ENCODE results near the gene NCOA6.
"Not testable (repeated sequence)": the region's sequence is repeated elsewhere in the genome, so short reads cannot be mapped to it uniquely, and the experiment has no call there.

Gene NCOA6

GRCh38 chr20:34717230-34718095 lies 108.0 kb downstream of the NCOA6 start:
- DNase-seq, result no peak

DNA sequence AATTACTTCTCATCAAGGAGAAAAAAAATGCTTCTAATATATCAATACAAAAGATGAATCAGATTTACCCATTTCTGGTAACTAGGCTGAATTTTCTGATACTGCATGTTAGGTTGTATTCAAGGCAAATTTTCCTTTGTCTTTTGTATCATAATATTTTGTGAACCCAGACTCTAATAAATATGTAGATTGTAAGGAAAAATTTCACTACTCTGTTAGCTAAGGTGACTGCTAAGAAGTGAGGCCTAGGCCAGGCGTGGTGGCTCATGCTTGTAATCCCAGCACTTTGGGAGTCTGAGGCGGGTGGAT lies 108.6 kb downstream of the NCOA6 start:
- no peak for DNase-seq

GRCh38 chr20:34715384-34715783 lies 110.1 kb downstream of the NCOA6 start:
- DNase-seq, result no peak

GRCh38 chr20:34713944-34714515 lies 111.4 kb downstream of the NCOA6 start:
- not testable (repeated sequence) for DNase-seq

DNA sequence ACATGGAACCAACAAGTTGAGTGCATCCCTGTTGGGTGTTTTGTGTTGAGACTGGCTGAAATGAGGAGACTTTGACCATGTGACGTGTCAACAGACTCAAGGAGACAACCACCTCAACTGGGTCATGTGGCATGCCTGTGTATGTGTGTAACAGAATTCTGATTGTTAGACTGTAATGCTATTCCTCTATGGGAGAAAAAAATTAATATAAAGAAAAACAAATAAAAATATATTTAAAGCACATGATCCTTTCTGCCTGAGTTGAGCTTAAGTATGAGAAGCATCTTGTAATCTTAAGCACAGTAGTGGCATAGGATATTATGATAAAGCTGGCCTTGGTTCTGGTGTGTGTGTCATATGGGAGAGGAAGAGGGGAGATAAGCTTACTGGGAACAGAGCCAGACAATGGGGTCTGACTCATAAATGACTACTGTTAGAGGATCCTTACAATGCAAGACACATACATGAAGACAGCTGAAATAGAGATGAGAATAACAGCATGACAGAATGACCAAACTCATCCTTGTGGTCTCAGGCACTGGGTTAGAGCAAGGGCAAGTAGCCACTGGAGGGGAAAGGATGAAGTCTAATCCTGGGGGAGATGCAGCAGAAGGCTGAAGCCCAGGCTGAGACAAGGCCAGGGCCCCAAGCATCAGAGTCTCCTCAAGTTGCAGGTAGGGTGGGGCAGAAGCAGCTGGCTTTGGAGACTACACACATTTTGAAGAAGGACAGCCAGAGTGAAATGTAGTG lies 112.1 kb downstream of the NCOA6 start:
- peak; percentile 67 to 82 for DNase-seq

GRCh38 chr20:34712525-34713192 lies 112.8 kb downstream of the NCOA6 start:
- DNase-seq, result no peak

- DNase-seq, result no peak
These were observed 113.5 kb downstream of the NCOA6 start for GRCh38 chr20:34711813-34712430.

DNA sequence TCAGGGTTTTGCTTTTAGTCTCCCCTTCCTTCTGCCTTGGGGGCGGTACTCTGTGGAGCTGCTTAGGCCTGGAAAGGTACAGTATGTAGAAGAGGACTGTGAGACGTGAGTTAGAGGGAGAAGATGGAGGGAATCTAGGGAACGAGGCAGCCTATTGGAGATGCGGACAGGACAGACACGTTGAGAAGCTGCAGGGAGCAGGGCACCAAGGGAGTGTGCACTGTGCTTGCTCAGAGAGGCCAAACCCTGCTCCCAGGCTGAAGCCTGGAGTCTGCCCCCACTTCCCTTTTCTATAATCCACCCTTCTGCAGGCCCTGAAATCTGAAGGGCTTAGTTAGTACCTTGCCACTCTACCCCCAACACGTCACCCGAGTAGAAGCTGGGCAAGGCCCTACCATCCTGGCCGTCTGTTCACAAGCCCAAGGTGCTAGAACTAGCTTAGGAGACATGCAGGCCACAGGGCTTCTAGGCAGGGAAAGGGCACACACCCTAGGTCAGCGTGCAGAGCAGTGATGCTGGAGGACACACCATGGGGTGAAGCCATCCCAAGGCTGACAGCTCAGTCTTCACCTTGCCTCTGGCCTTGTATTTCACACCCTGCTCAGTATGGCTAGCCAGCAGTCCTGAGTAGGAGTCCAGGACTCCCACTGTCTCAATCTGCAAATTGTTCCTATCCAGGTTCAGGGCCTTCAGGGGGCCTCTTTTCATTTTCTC lies 114.4 kb downstream of the NCOA6 start:
- DNase-seq, result no peak

- no peak for DNase-seq
These were observed 114.9 kb downstream of the NCOA6 start for GRCh38 chr20:34710568-34710839.

DNA sequence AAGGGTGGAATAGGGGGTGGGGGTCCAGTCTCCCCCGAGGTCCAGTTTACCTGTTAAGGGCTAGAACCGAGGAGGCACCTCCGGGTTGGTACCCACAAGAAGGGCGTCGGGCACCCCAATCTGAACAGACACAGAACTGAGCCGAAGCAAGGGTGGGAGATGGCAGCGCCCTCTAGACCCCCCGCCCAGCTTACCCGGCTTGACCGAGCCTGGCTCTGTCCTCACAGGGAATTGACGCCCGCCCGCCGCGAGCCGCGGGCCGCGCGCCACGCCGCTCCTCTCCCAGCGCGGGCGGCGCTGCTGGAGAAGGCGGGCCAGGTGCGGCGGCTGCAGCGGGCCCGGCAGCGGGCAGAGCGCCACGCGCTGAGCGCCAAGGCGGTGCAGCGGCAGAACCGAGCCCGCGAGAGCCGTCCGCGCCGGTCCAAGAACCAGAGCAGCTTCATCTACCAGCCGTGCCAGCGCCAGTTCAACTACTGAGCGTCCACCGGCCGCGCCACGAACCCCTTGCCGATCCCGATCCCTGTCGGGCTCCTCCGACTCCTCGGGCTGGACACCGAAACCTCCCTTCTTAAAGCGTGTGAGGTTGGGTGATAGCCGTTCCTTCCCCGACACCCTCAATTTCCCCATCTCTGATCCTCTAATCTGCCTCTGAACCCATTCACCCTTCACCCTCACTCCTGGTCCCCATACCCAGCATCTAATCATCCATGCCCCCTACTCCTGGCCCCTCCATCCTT lies 115.5 kb downstream of the NCOA6 start:
- DNase-seq, result no peak

GRCh38 chr20:34709044-34709830 lies 116.2 kb downstream of the NCOA6 start:
- DNase-seq, result peak in 1 of 2 experiments; percentile 28

DNA sequence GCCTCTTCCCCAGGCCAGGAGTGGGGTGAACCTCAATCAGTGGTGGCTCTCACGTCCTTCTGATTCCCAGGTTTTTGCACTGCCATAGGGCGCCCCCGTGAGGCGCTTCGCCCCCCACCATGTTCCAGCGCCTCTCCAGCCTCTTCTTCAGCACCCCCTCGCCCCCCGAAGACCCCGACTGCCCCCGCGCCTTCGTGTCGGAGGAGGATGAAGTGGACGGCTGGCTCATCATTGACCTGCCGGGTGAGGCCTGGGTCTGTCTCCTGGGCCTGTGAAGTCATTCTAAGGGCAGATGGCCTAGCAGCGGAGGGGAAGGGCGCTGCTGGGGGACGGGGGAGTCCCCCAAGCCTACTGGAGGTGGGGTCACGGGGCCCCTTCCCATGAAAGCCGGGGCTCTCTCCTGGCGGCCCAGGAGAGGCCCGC lies 116.8 kb downstream of the NCOA6 start:
- peak; percentile 37 to 55 for DNase-seq

DNA sequence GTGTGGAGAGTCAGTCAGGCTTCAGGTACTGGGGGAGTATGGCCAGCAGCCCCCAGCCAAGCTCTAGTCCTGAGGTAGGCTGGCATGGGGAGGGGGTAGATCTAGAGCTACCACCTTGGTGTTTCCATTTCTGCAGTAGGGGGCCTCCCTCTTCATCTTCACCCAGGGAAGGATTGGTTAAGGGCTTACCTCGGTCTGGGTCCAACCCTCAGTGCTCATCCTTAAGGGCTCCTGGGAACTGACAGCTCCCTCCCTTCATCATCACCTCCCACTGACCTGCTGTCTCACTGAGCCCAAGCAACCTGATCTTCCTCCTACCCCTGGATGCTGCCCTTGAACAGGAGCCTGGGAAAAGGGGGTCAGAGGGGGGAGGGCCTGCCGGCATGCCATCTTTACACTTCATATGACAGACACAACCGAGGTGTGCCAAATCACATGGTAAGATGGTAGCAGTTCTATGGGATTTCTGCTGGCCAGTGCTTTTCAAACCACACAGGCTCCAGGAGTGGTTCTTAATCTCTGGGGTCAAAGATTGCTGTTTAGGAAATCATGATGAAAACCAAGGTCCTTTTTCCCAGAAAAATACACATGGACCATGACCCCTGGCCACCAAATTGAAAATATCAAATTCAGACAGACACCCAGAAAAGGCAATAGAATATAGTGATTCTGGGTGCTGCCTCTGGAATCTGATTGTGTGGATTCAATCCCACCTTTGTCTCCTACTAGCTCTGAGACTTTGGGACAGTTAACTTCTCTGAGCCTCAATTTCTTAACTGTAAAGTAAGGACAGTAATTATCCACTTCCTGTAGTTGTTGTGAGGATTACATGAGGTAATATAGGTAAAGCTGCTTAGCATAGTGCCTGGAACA lies 118.3 kb downstream of the NCOA6 start:
- DNase-seq, result no peak

GRCh38 chr20:34706302-34706875 lies 119.1 kb downstream of the NCOA6 start:
- no peak for DNase-seq

DNA sequence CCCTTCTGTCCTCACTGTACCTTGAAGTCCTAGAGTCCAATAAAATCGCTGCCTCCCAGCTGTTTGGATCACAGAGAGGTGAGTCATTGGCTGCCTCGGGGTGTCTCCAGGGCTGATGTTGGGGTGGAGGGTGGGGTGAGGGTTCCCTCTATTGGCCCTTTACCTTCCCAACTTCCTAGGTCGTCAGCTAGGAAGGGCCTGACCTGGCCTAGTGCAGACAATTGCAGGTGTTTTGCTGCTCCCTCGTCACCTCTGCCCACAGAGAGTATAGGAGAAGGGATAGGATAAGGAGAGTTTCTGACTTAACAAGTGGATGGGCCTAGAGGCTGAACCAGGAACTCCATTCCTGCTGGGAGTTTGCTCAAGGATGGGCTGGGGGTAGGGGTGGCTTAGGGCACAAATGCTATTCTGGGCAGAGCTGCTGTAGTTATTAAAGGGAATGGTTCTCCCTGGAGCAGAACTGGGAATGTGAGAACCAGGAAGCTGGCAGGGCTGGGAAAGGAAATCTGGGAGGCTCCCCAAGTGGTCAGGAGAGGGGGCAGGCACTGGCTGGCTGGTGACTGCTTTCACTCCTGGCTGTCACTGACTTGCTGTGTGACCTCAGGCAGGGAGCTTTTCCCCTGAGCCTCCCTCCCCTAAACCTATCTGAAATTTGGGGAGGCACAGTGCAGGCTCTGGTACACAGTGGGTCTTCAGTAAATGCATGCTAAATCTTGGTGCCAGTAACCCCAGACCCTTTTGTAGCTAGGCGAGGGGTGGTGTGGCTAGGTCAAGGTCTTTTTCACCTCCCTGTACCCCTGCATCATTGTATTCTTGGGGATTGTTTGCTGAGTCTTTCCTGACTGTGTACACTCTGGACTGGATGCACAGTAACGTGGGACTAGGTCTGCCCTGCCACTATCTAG lies 119.8 kb downstream of the NCOA6 start:
- DNase-seq, result peak; percentile 55 to 63

DNA sequence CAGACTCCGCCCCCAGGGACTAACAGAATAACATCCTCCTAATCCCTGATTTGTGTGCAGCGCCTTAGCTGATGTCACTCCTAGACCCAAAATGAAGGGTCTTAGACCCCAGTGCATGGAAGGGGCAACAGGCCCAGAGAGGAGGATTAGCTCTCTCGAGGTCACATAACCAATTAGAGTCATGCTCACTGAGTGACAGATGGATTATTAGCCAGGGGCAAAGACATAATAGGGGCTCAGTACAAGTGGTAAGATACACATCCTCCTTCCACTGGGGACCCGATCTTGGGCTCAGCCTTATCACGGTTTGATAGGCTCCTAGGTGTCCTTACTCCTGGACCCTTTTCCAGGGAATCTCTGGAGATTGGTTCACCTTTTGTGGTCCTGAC lies 120.4 kb downstream of the NCOA6 start:
- peak; percentile 99 to 100 for DNase-seq

DNA sequence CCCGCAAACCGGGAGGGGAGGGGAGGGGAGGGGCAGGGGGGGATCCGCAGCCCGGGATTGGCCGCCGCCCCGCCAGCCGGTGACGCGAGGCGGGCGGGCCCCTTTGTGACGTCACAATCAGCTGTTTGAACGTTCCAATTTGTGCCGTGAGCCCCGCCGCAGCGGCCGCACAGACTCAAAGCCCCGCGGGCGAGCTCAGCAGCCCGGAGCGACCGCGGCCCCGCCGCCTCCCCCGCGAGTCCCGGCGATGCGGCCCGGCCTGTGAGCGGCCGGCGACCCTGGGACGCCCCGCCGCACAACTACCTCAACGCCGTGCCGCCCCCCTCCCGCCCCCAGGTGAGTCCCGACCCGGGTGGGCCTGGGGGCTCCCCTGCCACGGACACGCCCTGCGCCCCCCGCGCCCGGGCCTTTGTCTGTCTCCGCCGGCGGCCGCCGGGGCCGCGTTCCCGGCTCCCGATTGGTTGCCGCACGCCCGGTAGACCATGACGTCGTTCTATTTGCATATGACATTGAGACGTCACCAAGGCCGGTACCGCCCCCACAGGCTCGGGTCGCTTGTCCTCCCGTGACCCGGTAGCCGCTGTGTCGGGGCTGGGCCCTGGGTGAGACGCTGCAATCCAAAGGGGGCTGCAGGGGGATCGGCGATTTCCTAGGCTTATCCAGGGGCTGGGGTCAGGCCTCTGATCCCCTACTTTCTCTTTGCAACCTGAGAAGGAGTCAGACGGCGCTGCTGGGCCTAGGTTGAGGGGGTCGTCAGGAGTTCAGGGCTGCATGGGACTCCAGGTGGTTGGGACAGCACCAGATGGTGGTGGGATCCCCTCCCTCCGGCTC lies 121.1 kb downstream of the NCOA6 start, which contains the start of gene TP53INP2:
TP53INP2 (plus strand) TSS at position 168 of the 831 bp plus-strand sequence. CDS start 4,396 bp downstream, outside the sequence.
- DNase-seq, result peak; percentile 98 to 99

All from NCI-H524 (cell line).